Measurements from ENCODE around the gene FHOD3. TPM values are rescaled to one million over a fixed set of nuclear protein-coding genes. Genes with fewer than 3 reads are reported as not detected.

FHOD3 gene
- total and polyA plus RNA-seq, 2 of the 8 experiments (the other 6 are each of a cell fraction or from before 2014, with no cell fraction given), result 9.7 to 10.5 TPM

DNA sequence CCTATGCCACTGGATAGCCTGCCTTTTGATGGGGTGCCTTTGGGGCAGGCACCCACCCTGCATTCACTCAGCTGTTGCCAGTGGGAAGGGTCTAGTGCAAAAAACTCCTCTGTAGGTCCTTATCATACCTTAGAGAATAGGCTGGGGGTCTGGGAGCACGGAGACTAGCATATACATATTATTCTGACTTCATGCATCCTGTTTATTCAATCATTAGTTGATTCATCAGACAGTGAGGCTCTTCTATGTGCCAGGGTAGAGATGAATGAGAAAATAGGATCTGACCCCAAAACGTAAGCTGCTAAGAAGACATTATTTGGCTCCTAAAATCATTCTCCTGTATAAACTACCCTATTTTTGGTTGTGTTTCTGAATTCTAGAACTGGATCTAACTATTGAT, 378.0 kb downstream of the FHOD3 start:
- Histone ChIP-seq H2BK120ac (replicated peaks; ENCODE audit: low read depth, low read length) (no peak overlapping the region), H3K4ac (replicated peaks; ENCODE audit: insufficient read length, low read depth, low read length) (no peak overlapping the region), H4K5ac (ENCODE audit: insufficient read length, low read depth, low read length) (no peak overlapping the region), H2BK5ac (ENCODE audit: low read depth, low read length) (no peak overlapping the region), H2AFZ (ENCODE audit: low read length) (no peak overlapping the region), H3K23me2 (ENCODE audit: low read depth, low read length) (no peaks in the 10 kb centered on the region), H4K20me1 (replicated peaks in 1 of 2; ENCODE audit: control insufficient read depth in 1 of 2, insufficient read depth in 2 of 2, low read length in 2 of 2) (no peaks in the 10 kb centered on the region), H3K9ac (replicated peaks in 1 of 4; ENCODE audit: extremely low read depth in 1 of 4, low read depth in 3 of 4, low read length in 3 of 4) (no peak overlapping the region), H2BK12ac (ENCODE audit: low read depth, low read length) (no peak overlapping the region), H3K27me3 (replicated peaks in 1 of 4; ENCODE audit: control insufficient read depth in 3 of 4, extremely low read depth in 1 of 4, insufficient read depth in 3 of 4, low read length in 3 of 4) (no peaks in the 10 kb centered on the region), H3K18ac (ENCODE audit: extremely low read depth, low read length) (no peak overlapping the region), H4K8ac (ENCODE audit: extremely low read depth, insufficient read depth, low read length) (no peak overlapping the region), H3K4me2 (ENCODE audit: insufficient read depth in 1 of 2, low read depth in 2 of 2, low read length in 2 of 2) (no peak overlapping the region), H3K27ac (ENCODE audit: low read depth, low read length) (no peak overlapping the region), H3K14ac (ENCODE audit: insufficient read length) (no peak overlapping the region), H3K36me3 (ENCODE audit: control insufficient read depth in 2 of 4, insufficient read depth in 4 of 4, low read length in 3 of 4) (no peaks in the 10 kb centered on the region), H3K4me3 (ENCODE audit: extremely low read depth in 1 of 4, insufficient read depth in 2 of 4, low read depth in 3 of 4, low read length in 4 of 4) (no peak overlapping the region), H3K79me2 (ENCODE audit: control insufficient read depth in 1 of 2, insufficient read depth in 2 of 2, low read length in 2 of 2) (no peaks in the 10 kb centered on the region), H2AK5ac (ENCODE audit: low read depth, low read length) (no peak overlapping the region), H2BK15ac (ENCODE audit: low read length) (no peak overlapping the region), H3K23ac (ENCODE audit: insufficient read length) (no peak overlapping the region), H3K56ac (replicated peaks; ENCODE audit: insufficient read length, low read depth, low read length) (no peak overlapping the region), H4K91ac (replicated peaks; ENCODE audit: insufficient read length, low read length) (no peak overlapping the region), H3K79me1 (ENCODE audit: low read depth, low read length) (no peaks in the 10 kb centered on the region), H3K4me1 (replicated peaks in 1 of 4; ENCODE audit: control insufficient read depth in 3 of 4, insufficient read depth in 4 of 4, low read length in 3 of 4) (peaks cover 0 to 2% (median under 1%) of the 10 kb centered on the region in 4 experiments; a peak in 3 of 7 replicates), H3K9me3 (ENCODE audit: insufficient read depth in 2 of 2, low read depth in 1 of 2, low read length in 1 of 2) (no peaks in the 10 kb centered on the region; a peak in 1 of 4 replicates), H2BK20ac (ENCODE audit: low read length) (no peak overlapping the region)
- FAIRE-seq (no peak), DNase-seq (ENCODE audit: low read depth in 1 of 2, low spot score in 2 of 2) (no peak)
- ChIA-PET POLR2A (ENCODE audit: partially characterized antibody) (no interaction called here), CTCF (ENCODE audit: partially characterized antibody) (interaction anchor here (1.7 to 6.3 kb wide), 3 partner anchors 13 to 263 kb away, joined by 3 to 46 read pairs (median 4); no protein-coding TSS in a partner anchor)
- 84% methylated on average over 2 of the region's 2 CpGs; no CpG with 5 or more reads in 1 of the 2 experiments for WGBS, 2 experiments (ENCODE audit: extremely low coverage in 1 of 2, insufficient coverage in 1 of 2, insufficient read length in 1 of 2, insufficient replicate concordance in 2 of 2, low coverage in 1 of 2, low lambda C conversion rate in 2 of 2, missing lambda C conversion rate in 1 of 2)
- TF ChIP-seq RNF2 (IDR thresholded peaks at IDR 0.05; ENCODE audit: borderline replicate concordance, low read depth, low read length, missing control alignments, poor library complexity, severe bottlenecking) (no peak), ASH2L (IDR thresholded peaks at IDR 0.05; ENCODE audit: low read length) (no peak), CREB1 (IDR thresholded peaks at IDR 0.05) (no peak), SAP30 (IDR thresholded peaks at IDR 0.05; ENCODE audit: insufficient read depth, insufficient replicate concordance, low read length) (no peak), CTCF (IDR thresholded peaks at IDR 0.05; ENCODE audit: control extremely low read depth in 1 of 3, insufficient read depth in 1 of 3, low read depth in 1 of 3, low read length in 3 of 3) (no peak), CEBPB (IDR thresholded peaks at IDR 0.05; ENCODE audit: low read depth, low read length) (no peak), CTBP2 (IDR thresholded peaks at IDR 0.05; ENCODE audit: borderline replicate concordance, insufficient read depth, insufficient read length, low read length) (no peak)
